ENCODE results near the gene CYRIA.

Gene CYRIA

DNA sequence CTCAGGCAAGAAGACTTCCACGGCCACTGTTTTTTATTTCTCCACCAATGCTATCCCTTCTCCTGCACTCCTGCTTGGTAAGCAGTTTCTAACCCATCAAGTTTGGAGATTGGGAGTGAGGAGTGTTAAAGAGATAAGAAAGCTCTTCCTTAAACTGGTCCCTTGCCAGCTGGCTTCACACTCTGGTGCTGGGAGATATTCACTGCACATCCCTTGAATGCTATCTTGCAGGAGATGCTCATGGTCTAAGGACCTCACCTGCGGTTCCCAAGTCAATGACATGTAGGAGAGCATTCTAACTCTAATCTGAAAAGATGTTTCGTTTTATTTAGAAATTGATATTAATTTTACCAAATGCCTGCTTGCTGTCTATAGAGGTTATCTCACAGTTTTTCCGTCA, 28.2 kb upstream of the CYRIA start:
- TF ChIP-seq, protein P1, sequence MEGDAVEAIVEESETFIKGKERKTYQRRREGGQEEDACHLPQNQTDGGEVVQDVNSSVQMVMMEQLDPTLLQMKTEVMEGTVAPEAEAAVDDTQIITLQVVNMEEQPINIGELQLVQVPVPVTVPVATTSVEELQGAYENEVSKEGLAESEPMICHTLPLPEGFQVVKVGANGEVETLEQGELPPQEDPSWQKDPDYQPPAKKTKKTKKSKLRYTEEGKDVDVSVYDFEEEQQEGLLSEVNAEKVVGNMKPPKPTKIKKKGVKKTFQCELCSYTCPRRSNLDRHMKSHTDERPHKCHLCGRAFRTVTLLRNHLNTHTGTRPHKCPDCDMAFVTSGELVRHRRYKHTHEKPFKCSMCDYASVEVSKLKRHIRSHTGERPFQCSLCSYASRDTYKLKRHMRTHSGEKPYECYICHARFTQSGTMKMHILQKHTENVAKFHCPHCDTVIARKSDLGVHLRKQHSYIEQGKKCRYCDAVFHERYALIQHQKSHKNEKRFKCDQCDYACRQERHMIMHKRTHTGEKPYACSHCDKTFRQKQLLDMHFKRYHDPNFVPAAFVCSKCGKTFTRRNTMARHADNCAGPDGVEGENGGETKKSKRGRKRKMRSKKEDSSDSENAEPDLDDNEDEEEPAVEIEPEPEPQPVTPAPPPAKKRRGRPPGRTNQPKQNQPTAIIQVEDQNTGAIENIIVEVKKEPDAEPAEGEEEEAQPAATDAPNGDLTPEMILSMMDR (IDR thresholded peaks at IDR 0.05; ENCODE audit: insufficient read depth, low read depth, low read length, missing control alignments): no peak
- no peak overlapping the region for H3K4me3 ChIP-seq (ENCODE audit: low read length)
- DNase-seq (ENCODE audit: low read depth): no peak

DNA sequence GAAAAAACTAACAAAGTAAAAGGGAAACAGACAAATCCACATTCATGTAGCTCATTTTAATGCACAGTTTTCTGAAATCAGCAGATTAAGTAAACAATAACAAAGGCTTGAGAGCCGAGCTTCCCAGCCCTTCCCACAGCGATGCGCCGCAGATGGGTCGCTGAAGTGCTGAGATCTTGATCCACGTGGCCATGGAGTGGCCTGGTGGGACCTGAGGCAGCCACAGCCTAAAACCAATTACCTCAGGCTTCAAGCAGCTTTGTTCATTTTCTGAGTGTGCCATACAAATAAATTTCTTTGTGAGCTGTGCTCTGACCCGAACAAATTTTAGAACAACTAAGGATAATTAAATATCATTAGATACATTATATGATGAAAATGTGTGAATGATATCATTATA, 25.6 kb upstream of the CYRIA start:
- TF ChIP-seq, protein P1 (IDR thresholded peaks at IDR 0.05; ENCODE audit: insufficient read depth, low read depth, low read length, missing control alignments): no peak
- no peak overlapping the region for H3K4me3 ChIP-seq (ENCODE audit: low read length)
- no peak for DNase-seq (ENCODE audit: low read depth)

DNA sequence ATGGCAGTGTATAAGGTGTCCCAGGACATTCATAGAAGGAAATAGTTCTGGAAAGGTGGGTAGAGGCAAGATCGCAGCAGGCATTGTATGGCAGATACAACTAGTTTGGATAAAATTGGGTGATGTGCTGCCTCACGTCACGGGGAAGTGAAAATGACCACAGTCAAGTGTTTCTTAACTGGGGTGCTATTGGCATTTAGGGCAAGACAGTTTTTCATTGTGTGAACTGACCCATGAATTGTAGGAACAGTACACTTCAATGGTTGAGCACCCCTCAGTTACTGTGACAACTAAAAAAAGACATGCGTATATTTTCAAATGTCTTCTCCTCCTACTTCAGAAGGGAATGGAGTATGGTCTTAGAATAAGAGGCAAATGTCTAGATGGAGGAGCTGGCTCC, 22.3 kb upstream of the CYRIA start:
- TF ChIP-seq, protein P1 (IDR thresholded peaks at IDR 0.05; ENCODE audit: insufficient read depth, low read depth, low read length, missing control alignments): no peak
- H3K4me3 ChIP-seq (ENCODE audit: low read length): no peak overlapping the region
- DNase-seq (ENCODE audit: low read depth): no peak

DNA sequence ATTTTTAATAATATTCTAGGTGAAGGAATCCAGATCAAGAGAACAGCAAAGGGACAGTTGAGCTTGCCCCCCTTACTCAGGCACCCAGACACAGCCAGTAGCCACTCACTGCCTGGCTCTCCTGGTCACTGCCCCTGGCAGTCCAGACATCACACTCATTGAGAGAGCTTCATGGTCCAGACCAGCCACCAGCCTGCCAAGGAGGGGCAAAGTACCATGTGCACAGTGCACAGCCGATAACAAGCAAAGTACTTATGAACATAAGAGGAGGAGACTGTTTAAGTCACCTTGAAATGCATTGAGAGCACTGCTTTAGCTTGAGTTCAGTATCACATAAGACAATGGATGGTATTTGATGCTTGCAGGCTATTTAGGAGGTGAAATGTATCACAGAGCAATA, 21.6 kb upstream of the CYRIA start:
- TF ChIP-seq, protein P1 (IDR thresholded peaks at IDR 0.05; ENCODE audit: insufficient read depth, low read depth, low read length, missing control alignments): no peak
- no peak overlapping the region for H3K4me3 ChIP-seq (ENCODE audit: low read length)
- no peak for DNase-seq (ENCODE audit: low read depth)

DNA sequence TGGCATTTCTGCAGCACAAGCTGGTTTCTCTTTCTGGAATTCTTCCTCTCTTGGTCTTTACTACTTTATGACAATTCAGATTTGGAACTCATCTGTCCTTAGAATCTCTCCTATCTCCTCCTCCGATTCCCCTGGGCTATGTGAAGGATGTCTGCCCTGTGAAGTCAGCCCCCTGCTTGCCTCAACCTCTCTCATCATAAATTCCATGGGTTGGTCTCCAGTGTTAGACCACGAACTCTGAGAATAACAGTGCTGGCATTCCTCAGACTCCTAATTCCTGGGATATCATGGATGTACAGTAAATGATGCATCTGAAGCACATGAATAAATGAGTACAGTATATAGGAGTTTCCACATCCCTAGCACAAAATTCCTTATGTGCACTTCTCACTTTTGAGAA, 21.0 kb upstream of the CYRIA start:
- DNase-seq (ENCODE audit: low read depth): no peak
- H3K4me3 ChIP-seq (ENCODE audit: low read length): no peak overlapping the region
- TF ChIP-seq, protein P1 (IDR thresholded peaks at IDR 0.05; ENCODE audit: insufficient read depth, low read depth, low read length, missing control alignments): no peak

DNA sequence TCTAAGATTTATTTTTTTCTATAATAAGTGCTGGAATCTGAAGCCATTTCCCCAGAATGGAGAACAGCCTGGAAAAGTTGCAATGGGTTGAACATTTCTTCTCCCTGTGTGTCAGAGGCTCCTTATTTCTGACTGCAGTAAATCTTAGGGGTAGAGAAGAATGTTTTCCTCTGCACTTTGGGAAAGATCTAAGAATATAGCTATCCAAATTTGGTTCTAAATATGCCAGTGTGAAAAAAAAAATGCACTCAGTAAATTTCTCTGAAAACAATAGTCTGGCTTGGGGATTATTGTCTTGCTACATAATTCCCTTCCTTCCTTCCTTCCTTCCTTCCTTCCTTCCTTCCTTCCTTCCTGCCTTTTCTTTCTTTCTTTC, 19.7 kb upstream of the CYRIA start:
- DNase-seq (ENCODE audit: low read depth): no peak
- TF ChIP-seq, protein P1 (IDR thresholded peaks at IDR 0.05; ENCODE audit: insufficient read depth, low read depth, low read length, missing control alignments): no peak
- H3K4me3 ChIP-seq (ENCODE audit: low read length): no peak overlapping the region

DNA sequence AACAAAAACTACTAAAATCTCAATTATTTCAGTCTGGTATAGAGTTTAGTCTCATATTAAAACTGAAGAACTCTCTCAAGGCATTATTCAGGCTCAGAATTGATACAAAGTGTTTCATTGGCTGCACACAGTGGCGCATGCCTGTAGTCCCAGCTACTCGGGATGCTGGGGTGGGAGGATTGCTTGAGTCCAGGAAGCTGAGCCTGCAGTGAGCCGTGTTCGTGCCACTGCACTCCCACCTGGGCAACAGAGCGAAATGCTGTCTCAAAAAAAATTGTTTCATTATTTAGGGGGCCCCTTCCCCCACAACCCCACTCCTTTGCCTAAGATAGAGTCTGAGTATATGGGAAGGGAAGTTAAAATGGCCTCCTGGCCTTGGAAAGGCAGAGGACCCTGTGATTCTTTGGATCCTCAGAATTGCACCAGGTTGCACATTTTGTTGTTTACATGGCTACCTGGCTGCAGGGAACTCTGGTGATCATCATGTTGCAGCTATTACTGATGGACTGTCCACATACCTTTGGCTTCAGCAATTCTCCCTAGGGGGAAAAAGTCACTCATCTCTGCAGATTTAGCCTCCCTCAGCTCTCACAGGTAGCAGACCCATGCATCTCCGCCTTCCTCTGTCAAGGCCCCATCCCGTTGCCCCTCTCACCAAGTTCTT, 19.2 kb upstream of the CYRIA start:
- H3K4me3 ChIP-seq (ENCODE audit: low read length): no peak overlapping the region
- no peak for DNase-seq (ENCODE audit: low read depth)
- TF ChIP-seq, protein P1 (IDR thresholded peaks at IDR 0.05; ENCODE audit: insufficient read depth, low read depth, low read length, missing control alignments): no peak
